Endothelial cell of umbilical vein (primary cell): ENCODE measurements around the gene EXO5. TPM values are rescaled to one million over a fixed set of nuclear protein-coding genes. Genes with fewer than 3 reads are reported as not detected.

Source experiments
- BruUV-seq: library from RNA; stranded (reverse); fragments of 400-500 nt; replicated peaks from 2 replicates; lab custom pipeline; 2021; lab: Mats Ljungman, UMichigan
- CTCF ChIA-PET: fragments of 300-600, 350-600 bp; sonication (Branson Sonifier 250); formaldehyde crosslinking; loops from one replicate; lab custom pipeline; 2021; ENCODE audit warnings: antibody characterized with exemption, inconsistent platforms; lab: Charles Lee
- POLR2A ChIA-PET: fragments of 300-600, 350-600 bp; sonication (Branson Sonifier 250); formaldehyde crosslinking; loops from one replicate; lab custom pipeline; 2021; ENCODE audit warnings: antibody characterized with exemption, inconsistent platforms; lab: Charles Lee
- DNase-seq: peaks from one replicate; pipeline ENCODE4 v3.0.0-alpha.2; 2011; ENCODE audit warnings: low read depth, low spot score
- FAIRE-seq: peaks from 2 replicates; lab custom pipeline; 2011; peaks lifted over from hg19 to GRCh38; lab: Jason Lieb, UNC
- H2AFZ ChIP-seq: 2 replicates; pipeline ENCODE4 v1.6.0; 2012; ENCODE audit warnings: low read depth, low read length, control low read depth, inconsistent platforms
- H3K27ac ChIP-seq: 2 replicates; pipeline ENCODE4 v1.5.1; 2011; ENCODE audit warnings: low read depth, mild to moderate bottlenecking, control low read depth, low read length, moderate library complexity; ENCODE audit not compliant: insufficient read depth
- H3K27me3 ChIP-seq, 2 experiments: 2 replicates each; pipeline versions ENCODE4 v1.6.0 to v1.6.1; 2011; ENCODE audit warnings: low read length in 2 of 2, mixed read lengths in 1 of 2; ENCODE audit not compliant: control insufficient read depth in 2 of 2, insufficient read depth in 2 of 2
- H3K36me3 ChIP-seq, 2 experiments: 2 replicates in 1 of 2; 3 replicates in 1 of 2; pipeline ENCODE4 v1.5.1; 2011; ENCODE audit warnings: low read length in 2 of 2, mild to moderate bottlenecking in 1 of 2, moderate library complexity in 1 of 2; ENCODE audit not compliant: control insufficient read depth in 2 of 2, insufficient read depth in 2 of 2; ENCODE audit errors: extremely low read depth in 1 of 2
- H3K4me1 ChIP-seq: 3 replicates; pipeline ENCODE4 v1.5.1; 2011; ENCODE audit warnings: mild to moderate bottlenecking, low read length; ENCODE audit not compliant: control insufficient read depth, insufficient read depth; ENCODE audit errors: extremely low read depth
- H3K4me2 ChIP-seq: 2 replicates; pipeline ENCODE4 v1.6.1; 2011; ENCODE audit warnings: low read length, control low read depth, mixed read lengths; ENCODE audit not compliant: insufficient read depth
- H3K4me3 ChIP-seq, 3 experiments: fragments of 200-600 bp in 1 of 3; sonication (generic), shearing (Covaris generic) in 1 of 3; replicated peaks in 1 of 3; 2 replicates each; pipeline ENCODE4 v1.5.1; 2011 to 2016; ENCODE audit warnings: control low read depth in 3 of 3, low read length in 3 of 3, mild to moderate bottlenecking in 2 of 3, inconsistent platforms in 1 of 3, low read depth in 1 of 3, moderate library complexity in 1 of 3; ENCODE audit not compliant: insufficient read depth in 1 of 3
- H3K79me2 ChIP-seq: 2 replicates; pipeline ENCODE4 v1.6.0; 2012; ENCODE audit warnings: low read length, inconsistent platforms; ENCODE audit not compliant: control insufficient read depth, insufficient read depth
- H3K9ac ChIP-seq: replicated peaks from 2 replicates; pipeline ENCODE3; 2011; ENCODE audit warnings: low read length, control low read depth; ENCODE audit not compliant: insufficient read depth; ENCODE audit errors: extremely low read depth
- H3K9me1 ChIP-seq: replicated peaks from 3 replicates; pipeline ENCODE4 v1.6.0; 2011; ENCODE audit warnings: mild to moderate bottlenecking, low read length; ENCODE audit not compliant: control insufficient read depth, insufficient read depth; ENCODE audit errors: extremely low read depth
- H3K9me3 ChIP-seq: replicated peaks from 2 replicates; pipeline ENCODE4 v1.5.1; 2012; ENCODE audit warnings: low read length, inconsistent platforms; ENCODE audit not compliant: control insufficient read depth, insufficient read depth
- H4K20me1 ChIP-seq: replicated peaks from 2 replicates; pipeline ENCODE3; 2011; ENCODE audit warnings: mild to moderate bottlenecking, low read length; ENCODE audit not compliant: control insufficient read depth, insufficient read depth; ENCODE audit errors: extremely low read depth
- EZH2 ChIP-seq: IDR thresholded peaks from 2 replicates; pipeline ENCODE4 v1.6.1; 2012; ENCODE audit warnings: borderline replicate concordance, low read depth, mild to moderate bottlenecking, moderate library complexity, low read length, inconsistent platforms; ENCODE audit not compliant: severe bottlenecking
- FOS ChIP-seq: IDR thresholded peaks from 2 replicates; pipeline ENCODE4 v1.6.1; 2011; ENCODE audit warnings: mild to moderate bottlenecking, low read length, moderate library complexity, borderline replicate concordance; ENCODE audit not compliant: insufficient read depth
- GATA2 ChIP-seq: IDR thresholded peaks from 2 replicates; pipeline ENCODE4 v1.7.0; 2011; ENCODE audit warnings: low read depth, mild to moderate bottlenecking, moderate library complexity, mixed read lengths, low read length; ENCODE audit not compliant: insufficient read length, insufficient read depth
- JUN ChIP-seq: IDR thresholded peaks from 2 replicates; pipeline ENCODE4 v1.6.1; 2011; ENCODE audit warnings: borderline replicate concordance, low read depth; ENCODE audit not compliant: insufficient read length, insufficient read depth
- MYC ChIP-seq: IDR thresholded peaks from one replicate; pipeline ENCODE4 v1.6.1; 2011; ENCODE audit warnings: mild to moderate bottlenecking, low read depth, low read length
- POLR2A ChIP-seq: IDR thresholded peaks from 2 replicates; pipeline ENCODE4 v1.6.1; 2012; ENCODE audit warnings: low read depth, mild to moderate bottlenecking, control low read depth, low read length
- POLR2AphosphoS5 ChIP-seq: IDR thresholded peaks from 2 replicates; pipeline ENCODE4 v1.6.1; 2012; ENCODE audit warnings: low read depth, mild to moderate bottlenecking, control low read depth, low read length, moderate library complexity; ENCODE audit not compliant: insufficient read depth
- dilution Hi-C: fragments of 300-500 bp; cut with MboI; formaldehyde crosslinking; loops from one replicate; pipeline ENCODE4 v1.15.0; 2019; ENCODE audit warnings: low sequenced_read_pairs; ENCODE audit not compliant: extremely low pct_ligation_motif_present
- intact Hi-C: fragments of 100-400 bp; cut with micrococcal nuclease; formaldehyde crosslinking; loops from one replicate; pipeline ENCODE4 v1.10.0; 2022
- polyA plus RNA-seq, 4 experiments: library from polyadenylated mRNA; depleted of rRNA in 3 of 4; stranded (reverse) in 3 of 4; unstranded in 1 of 4; fragments of >200 nt; gene quantifications; 2 replicates each; pipeline versions ENCODE4 v1.2.1 to v1.2.3, GENCODE V29; 2011 to 2012; ENCODE audit warnings: missing spikeins in 1 of 4
- total RNA-seq: library from RNA; stranded (reverse); gene quantifications from 2 replicates; pipeline ENCODE4 v1.2.3, GENCODE V29; 2021
- TF ChIP-seq, protein P1 (sequence below), 2 donors: IDR thresholded peaks; 1 replicate in 1 of 2; 2 replicates in 1 of 2; pipeline ENCODE4 v1.5.1; 2011; ENCODE audit warnings: low read length in 2 of 2, mild to moderate bottlenecking in 2 of 2, moderate library complexity in 2 of 2, control low read depth in 1 of 2, inconsistent platforms in 1 of 2, low read depth in 1 of 2; ENCODE audit not compliant: insufficient read depth in 1 of 2; ENCODE audit errors: extremely low read depth in 1 of 2
- TF ChIP-seq, protein P2 (sequence below): IDR thresholded peaks from 2 replicates; pipeline ENCODE4 v1.6.1; 2011; ENCODE audit not compliant: insufficient read depth, insufficient read length

The EXO5 gene
- total and polyA plus RNA-seq, 2 donors (not counting 3 experiments of a cell fraction or from before 2014, with no cell fraction given) = 7.0 to 13.0 TPM

DNA sequence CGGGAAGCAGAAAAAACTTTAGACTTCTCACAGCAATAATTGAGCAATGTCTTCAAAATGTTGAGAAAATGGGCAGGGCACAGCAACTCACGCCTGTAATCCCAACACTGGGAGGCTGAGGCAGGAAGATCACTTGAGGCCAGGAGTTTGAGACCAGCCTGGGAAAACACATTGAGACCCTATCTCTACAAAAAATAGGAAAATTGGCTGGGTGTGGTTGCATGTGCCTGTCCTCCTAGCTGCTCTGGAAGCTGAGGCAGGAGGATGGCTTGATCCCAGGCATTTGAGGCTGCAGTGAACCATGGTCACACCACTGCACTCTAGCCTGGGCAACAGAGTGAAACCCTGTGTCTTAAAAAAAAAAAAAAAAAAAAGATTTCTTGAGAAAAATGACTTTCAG is 39.2 kb upstream of the EXO5 start:
- Histone ChIP-seq H4K20me1 (no peaks in the 10 kb centered on the region), H3K27me3 (no peaks in the 10 kb centered on the region), H3K4me2 (no peak overlapping the region), H3K79me2 (no peaks in the 10 kb centered on the region), H2AFZ (no peak overlapping the region), H3K36me3 (no peaks in the 10 kb centered on the region), H3K9me3 (peaks cover 3% of the 10 kb centered on the region), H3K27ac (no peak overlapping the region), H3K9ac (no peak overlapping the region), H3K9me1 (no peaks in the 10 kb centered on the region), H3K4me1 (no peaks in the 10 kb centered on the region), H3K4me3 (no peak overlapping the region)
- CTCF ChIA-PET = no interaction called here
- no peak for DNase-seq
- intact Hi-C loops = no loop called here
- no peak for FAIRE-seq
- dilution Hi-C loops = no loop called here
- POLR2A ChIA-PET = no interaction called here
- TF ChIP-seq GATA2 (no peak), EZH2 (no peak), FOS (no peak), JUN (no peak), POLR2A (no peak), MYC (no peak), POLR2AphosphoS5 (no peak)
- TF ChIP-seq, protein P1, sequence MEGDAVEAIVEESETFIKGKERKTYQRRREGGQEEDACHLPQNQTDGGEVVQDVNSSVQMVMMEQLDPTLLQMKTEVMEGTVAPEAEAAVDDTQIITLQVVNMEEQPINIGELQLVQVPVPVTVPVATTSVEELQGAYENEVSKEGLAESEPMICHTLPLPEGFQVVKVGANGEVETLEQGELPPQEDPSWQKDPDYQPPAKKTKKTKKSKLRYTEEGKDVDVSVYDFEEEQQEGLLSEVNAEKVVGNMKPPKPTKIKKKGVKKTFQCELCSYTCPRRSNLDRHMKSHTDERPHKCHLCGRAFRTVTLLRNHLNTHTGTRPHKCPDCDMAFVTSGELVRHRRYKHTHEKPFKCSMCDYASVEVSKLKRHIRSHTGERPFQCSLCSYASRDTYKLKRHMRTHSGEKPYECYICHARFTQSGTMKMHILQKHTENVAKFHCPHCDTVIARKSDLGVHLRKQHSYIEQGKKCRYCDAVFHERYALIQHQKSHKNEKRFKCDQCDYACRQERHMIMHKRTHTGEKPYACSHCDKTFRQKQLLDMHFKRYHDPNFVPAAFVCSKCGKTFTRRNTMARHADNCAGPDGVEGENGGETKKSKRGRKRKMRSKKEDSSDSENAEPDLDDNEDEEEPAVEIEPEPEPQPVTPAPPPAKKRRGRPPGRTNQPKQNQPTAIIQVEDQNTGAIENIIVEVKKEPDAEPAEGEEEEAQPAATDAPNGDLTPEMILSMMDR (IDR thresholded peaks at IDR 0.05; ENCODE audit: extremely low read depth in 1 of 2, insufficient read depth in 1 of 2, low read depth in 1 of 2, low read length in 2 of 2) = no peak
- TF ChIP-seq, protein P2, sequence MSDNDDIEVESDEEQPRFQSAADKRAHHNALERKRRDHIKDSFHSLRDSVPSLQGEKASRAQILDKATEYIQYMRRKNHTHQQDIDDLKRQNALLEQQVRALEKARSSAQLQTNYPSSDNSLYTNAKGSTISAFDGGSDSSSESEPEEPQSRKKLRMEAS = no peak
- BruUV-seq = no TSS peak
